ENCODE results near the gene TMEM72. TPM values are rescaled to one million over a fixed set of nuclear protein-coding genes. Genes with fewer than 3 reads are reported as not detected.
A peak's percentile ranks its signal among the peaks of the same experiment; 100 is the strongest.

Gene TMEM72
- total and polyA plus RNA-seq, 2 donors = 0.05 to 0.07 TPM

DNA sequence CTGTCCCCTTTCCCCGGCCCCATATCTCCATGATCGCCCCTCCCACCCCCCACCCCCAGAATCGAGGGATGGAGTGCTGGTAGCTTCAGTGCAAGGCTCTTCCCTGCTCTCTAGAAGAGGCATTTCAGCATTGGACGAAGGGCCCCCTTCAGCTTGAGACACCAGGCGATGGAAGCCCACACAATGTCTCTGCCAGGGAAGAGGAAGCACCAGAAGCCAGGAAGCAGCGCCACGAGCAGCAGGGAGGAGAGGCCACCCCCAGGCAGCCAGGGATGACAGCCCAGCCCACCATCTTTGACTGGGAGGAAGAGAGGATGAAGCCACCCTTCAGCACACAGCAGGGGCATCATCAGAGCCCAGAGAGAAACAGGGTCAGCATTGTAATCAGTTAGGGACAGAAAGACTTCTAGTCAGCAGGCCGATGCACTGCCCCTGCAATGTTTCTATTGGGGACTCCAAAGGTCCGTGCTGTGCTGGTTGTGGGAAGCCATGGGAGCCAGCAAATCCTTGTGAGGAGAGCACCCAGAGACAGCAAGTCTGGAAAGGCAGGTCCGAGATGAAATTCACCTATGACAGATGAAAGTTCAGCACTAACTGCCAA, 15.7 kb downstream of the TMEM72 start:
- Histone ChIP-seq H3K4me1 (ENCODE audit: control insufficient read depth in 2 of 2, insufficient read depth in 2 of 2, low read length in 2 of 2) (peaks cover 0 to 8% of the 10 kb centered on the region in 2 donors), H3K9me3 (ENCODE audit: control insufficient read depth in 2 of 2, insufficient read depth in 1 of 2, low read length in 1 of 2) (no peaks in the 10 kb centered on the region), H3K27me3 (ENCODE audit: control insufficient read depth in 2 of 2, insufficient read depth in 1 of 2, low read length in 1 of 2) (no peaks in the 10 kb centered on the region), H3K4me3 (ENCODE audit: low read length in 2 of 2) (no peak overlapping the region), H3K36me3 (ENCODE audit: control insufficient read depth in 2 of 2, insufficient read depth in 2 of 2, low read length in 1 of 2) (no peaks in the 10 kb centered on the region), H3K27ac (ENCODE audit: low read depth in 1 of 2, low read length in 1 of 2) (no peak overlapping the region)
- 82% methylated on average over 10 of the region's 10 CpGs for WGBS
- no peak for DNase-seq (ENCODE audit: low read depth in 6 of 9, low spot score in 9 of 9)

DNA sequence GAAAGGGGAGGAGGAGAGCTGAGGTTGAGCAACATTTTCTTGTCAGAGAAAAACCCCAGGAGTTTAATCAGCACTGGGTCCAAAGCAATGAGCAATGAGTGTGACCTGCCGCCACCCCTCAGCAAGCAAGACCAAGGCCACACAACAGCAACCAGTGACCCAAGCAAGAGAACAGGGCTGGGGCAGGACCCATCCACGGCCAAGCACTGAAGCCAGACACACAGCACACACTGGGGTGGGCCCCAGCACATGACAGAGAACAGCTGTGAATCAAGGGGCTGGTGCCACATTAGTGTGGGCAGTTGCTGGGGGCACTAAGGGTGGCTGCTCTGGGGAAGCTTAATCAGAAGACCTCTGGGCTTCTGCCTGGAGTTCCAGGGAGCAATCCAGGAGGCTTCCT, 16.2 kb downstream of the TMEM72 start:
- Histone ChIP-seq H3K4me1 (ENCODE audit: control insufficient read depth in 2 of 2, insufficient read depth in 2 of 2, low read length in 2 of 2) (peaks cover 0 to 9% of the 10 kb centered on the region in 2 donors), H3K36me3 (ENCODE audit: control insufficient read depth in 2 of 2, insufficient read depth in 2 of 2, low read length in 1 of 2) (no peaks in the 10 kb centered on the region), H3K4me3 (ENCODE audit: low read length in 2 of 2) (no peak overlapping the region), H3K27me3 (ENCODE audit: control insufficient read depth in 2 of 2, insufficient read depth in 1 of 2, low read length in 1 of 2) (no peaks in the 10 kb centered on the region), H3K9me3 (ENCODE audit: control insufficient read depth in 2 of 2, insufficient read depth in 1 of 2, low read length in 1 of 2) (no peaks in the 10 kb centered on the region), H3K27ac (ENCODE audit: low read depth in 1 of 2, low read length in 1 of 2) (no peak overlapping the region)
- 84% methylated on average over 2 of the region's 2 CpGs for WGBS
- no peak for DNase-seq (ENCODE audit: low read depth in 6 of 9, low spot score in 9 of 9)

DNA sequence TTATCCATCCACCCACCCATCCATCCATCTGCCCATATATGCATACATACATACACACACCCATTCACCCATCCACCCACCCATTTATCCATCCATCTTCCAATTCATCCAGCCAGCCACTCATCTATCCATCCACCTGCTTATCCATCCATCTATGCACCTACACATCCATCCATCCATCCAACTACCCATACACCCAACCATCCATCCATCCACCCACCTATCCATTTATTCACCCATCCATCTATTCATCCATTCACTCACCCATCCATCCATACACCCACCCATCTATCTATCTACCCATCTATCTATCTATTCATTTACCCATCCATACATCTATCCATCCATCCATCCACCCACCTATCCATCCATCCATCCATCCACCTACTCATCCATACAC, 17.3 kb downstream of the TMEM72 start:
- no peak for DNase-seq (ENCODE audit: low read depth in 6 of 9, low spot score in 9 of 9)
- H3K4me3 ChIP-seq (ENCODE audit: low read length in 2 of 2) = no peak overlapping the region
- H3K9me3 ChIP-seq (ENCODE audit: control insufficient read depth in 2 of 2, insufficient read depth in 1 of 2, low read length in 1 of 2) = no peaks in the 10 kb centered on the region
- no peak overlapping the region for H3K27ac ChIP-seq (ENCODE audit: low read depth in 1 of 2, low read length in 1 of 2)
- H3K27me3 ChIP-seq (ENCODE audit: control insufficient read depth in 2 of 2, insufficient read depth in 1 of 2, low read length in 1 of 2) = no peaks in the 10 kb centered on the region
- no peaks in the 10 kb centered on the region for H3K36me3 ChIP-seq (ENCODE audit: control insufficient read depth in 2 of 2, insufficient read depth in 2 of 2, low read length in 1 of 2)
- peaks cover 5 to 20% of the 10 kb centered on the region in 2 donors for H3K4me1 ChIP-seq (ENCODE audit: control insufficient read depth in 2 of 2, insufficient read depth in 2 of 2, low read length in 2 of 2)

DNA sequence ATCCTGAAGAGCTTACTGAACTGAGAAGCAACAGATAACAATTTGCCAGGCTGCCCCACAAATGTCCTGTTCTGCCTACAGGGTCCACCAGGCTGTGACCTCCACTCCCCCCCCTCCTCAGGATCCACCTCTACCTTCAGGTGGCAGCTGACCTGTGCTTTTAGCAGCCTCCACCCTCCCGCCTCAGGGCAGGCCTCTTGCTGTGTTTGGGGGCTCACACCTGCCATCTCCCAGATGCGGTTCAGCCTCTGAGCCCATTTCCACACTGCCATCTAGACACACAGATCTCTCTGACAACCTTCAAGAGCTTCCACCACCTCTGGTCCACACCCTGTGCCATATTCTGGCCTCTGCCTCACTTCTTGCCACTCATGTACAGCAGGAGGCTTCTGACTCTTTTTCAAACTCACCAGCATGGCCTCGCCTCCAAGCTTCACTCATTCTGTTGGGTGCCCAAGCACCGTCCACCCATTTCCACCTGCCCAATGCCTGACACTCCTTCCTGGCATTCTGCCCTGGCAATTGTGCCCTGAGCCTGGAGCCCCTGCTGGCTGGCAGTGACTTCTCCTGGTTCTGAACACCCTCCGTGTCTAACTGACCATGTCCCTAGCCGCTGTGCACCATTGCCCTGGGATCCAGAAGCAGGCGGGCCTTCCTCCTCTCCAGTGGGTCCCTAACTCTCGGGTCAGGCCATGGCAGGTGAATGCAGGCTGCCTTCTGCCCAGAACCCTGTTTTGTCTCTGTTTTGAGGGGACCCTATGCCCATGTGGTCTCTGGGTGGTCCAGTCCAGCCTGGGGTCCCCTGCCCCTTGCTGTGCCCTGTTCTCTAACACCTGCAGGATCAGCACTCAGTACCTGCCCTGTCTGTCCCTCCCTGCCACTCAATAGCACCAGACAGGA, 18.5 kb downstream of the TMEM72 start:
- Histone ChIP-seq H3K27me3 (ENCODE audit: control insufficient read depth in 2 of 2, insufficient read depth in 1 of 2, low read length in 1 of 2) (no peaks in the 10 kb centered on the region), H3K9me3 (ENCODE audit: control insufficient read depth in 2 of 2, insufficient read depth in 1 of 2, low read length in 1 of 2) (no peaks in the 10 kb centered on the region), H3K4me1 (ENCODE audit: control insufficient read depth in 2 of 2, insufficient read depth in 2 of 2, low read length in 2 of 2) (peaks cover 5 to 26% of the 10 kb centered on the region in 2 donors), H3K36me3 (ENCODE audit: control insufficient read depth in 2 of 2, insufficient read depth in 2 of 2, low read length in 1 of 2) (no peaks in the 10 kb centered on the region), H3K4me3 (ENCODE audit: low read length in 2 of 2) (no peak overlapping the region), H3K27ac (ENCODE audit: low read depth in 1 of 2, low read length in 1 of 2) (no peak overlapping the region)
- 84% methylated on average over 8 of the region's 8 CpGs for WGBS
- no peak for DNase-seq (ENCODE audit: low read depth in 6 of 9, low spot score in 9 of 9)

DNA sequence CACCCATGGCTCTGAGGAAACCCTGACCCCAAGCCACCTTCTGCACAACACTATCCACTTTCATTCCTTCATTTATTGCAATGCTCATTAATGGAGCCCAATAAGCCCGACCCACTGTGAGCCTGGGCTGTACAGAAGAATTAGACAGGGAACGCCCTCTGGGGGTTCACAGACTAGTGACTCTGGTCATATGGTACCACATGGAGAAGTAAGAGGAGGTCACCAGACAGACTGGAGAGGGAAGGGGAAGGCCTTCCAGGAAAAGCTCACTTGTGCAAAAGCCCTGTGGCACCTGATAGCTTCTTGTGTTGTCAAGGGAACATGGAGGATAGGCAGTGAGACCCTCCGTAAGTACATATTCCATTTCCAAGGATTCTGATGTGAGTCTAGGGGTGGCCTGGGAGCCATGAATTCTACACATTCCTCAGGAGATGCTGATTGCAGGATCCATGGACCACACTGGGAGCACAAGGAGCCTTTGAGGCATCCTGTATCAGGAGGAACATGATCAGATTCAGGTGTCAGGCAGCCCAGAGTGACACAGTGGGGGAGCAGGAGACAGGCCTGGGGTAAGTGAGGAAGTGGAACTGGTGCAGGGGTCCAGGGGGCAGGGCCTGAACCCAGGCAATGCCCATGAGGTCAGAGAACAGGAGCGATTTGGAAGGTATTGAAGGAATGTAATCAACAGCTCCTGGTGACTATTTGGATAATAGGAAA, 19.9 kb downstream of the TMEM72 start:
- no peaks in the 10 kb centered on the region for H3K36me3 ChIP-seq (ENCODE audit: control insufficient read depth in 2 of 2, insufficient read depth in 2 of 2, low read length in 1 of 2)
- H3K4me3 ChIP-seq (ENCODE audit: low read length in 2 of 2) = no peak overlapping the region
- no peak for DNase-seq (ENCODE audit: low read depth in 6 of 9, low spot score in 9 of 9)
- no peak overlapping the region for H3K27ac ChIP-seq (ENCODE audit: low read depth in 1 of 2, low read length in 1 of 2)
- H3K27me3 ChIP-seq (ENCODE audit: control insufficient read depth in 2 of 2, insufficient read depth in 1 of 2, low read length in 1 of 2) = no peaks in the 10 kb centered on the region
- peaks cover 14 to 36% of the 10 kb centered on the region in 2 donors for H3K4me1 ChIP-seq (ENCODE audit: control insufficient read depth in 2 of 2, insufficient read depth in 2 of 2, low read length in 2 of 2)
- peaks cover 0 to 6% of the 10 kb centered on the region in 2 donors for H3K9me3 ChIP-seq (ENCODE audit: control insufficient read depth in 2 of 2, insufficient read depth in 1 of 2, low read length in 1 of 2)
- 96% methylated on average over 4 of the region's 4 CpGs for WGBS

DNA sequence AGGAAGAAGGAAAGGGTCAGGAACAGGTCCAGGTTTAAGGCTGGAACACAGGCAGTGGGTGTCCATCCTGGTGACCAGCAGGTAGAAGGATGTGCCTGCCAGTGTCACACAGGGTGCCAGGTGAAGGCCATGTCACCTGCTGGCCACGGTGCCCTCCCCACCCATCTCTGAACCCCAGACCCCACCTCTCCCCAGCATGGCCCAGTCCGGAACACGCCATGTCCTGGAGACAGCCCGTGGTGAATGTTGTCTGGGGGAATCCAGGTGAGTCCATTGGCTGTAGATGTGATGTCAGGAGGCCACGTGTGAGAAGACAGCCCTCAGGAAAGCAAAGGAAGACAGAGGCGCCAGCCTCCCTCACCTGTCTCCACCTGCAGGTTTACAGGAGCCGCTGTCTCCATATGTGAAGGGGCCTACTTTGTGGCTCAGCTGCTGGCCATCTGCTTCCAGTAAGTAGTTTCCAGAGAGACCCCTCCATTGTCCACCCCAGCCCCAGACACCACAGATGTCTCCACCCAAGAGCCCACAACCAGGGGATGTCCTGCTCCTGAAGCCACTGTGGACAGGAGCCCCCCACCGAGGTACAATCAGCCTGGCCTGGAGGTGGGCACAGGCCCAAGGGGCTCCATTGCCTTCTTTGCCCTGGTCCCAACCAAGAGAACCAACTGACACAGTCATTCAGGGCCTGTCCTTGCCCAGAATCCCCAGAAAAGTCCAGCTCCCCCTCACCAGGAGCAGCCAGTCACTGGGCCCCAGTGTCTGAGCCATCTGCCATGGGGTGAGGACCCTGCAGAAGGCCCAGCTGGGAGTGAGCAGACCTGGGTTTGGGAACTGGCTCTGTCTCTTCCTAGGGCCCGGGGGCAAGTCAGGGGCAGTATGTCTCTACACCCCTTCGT, 20.7 kb downstream of the TMEM72 start:
- Histone ChIP-seq H3K9me3 (ENCODE audit: control insufficient read depth in 2 of 2, insufficient read depth in 1 of 2, low read length in 1 of 2) (peaks cover 0 to 6% of the 10 kb centered on the region in 2 donors), H3K27ac (ENCODE audit: low read depth in 1 of 2, low read length in 1 of 2) (no peak overlapping the region), H3K27me3 (ENCODE audit: control insufficient read depth in 2 of 2, insufficient read depth in 1 of 2, low read length in 1 of 2) (no peaks in the 10 kb centered on the region), H3K4me3 (ENCODE audit: low read length in 2 of 2) (no peak overlapping the region), H3K36me3 (ENCODE audit: control insufficient read depth in 2 of 2, insufficient read depth in 2 of 2, low read length in 1 of 2) (no peaks in the 10 kb centered on the region), H3K4me1 (ENCODE audit: control insufficient read depth in 2 of 2, insufficient read depth in 2 of 2, low read length in 2 of 2) (peaks cover 19 to 44% of the 10 kb centered on the region in 2 donors)
- 97% methylated on average over 10 of the region's 10 CpGs for WGBS
- no peak for DNase-seq (ENCODE audit: low read depth in 6 of 9, low spot score in 9 of 9)

DNA sequence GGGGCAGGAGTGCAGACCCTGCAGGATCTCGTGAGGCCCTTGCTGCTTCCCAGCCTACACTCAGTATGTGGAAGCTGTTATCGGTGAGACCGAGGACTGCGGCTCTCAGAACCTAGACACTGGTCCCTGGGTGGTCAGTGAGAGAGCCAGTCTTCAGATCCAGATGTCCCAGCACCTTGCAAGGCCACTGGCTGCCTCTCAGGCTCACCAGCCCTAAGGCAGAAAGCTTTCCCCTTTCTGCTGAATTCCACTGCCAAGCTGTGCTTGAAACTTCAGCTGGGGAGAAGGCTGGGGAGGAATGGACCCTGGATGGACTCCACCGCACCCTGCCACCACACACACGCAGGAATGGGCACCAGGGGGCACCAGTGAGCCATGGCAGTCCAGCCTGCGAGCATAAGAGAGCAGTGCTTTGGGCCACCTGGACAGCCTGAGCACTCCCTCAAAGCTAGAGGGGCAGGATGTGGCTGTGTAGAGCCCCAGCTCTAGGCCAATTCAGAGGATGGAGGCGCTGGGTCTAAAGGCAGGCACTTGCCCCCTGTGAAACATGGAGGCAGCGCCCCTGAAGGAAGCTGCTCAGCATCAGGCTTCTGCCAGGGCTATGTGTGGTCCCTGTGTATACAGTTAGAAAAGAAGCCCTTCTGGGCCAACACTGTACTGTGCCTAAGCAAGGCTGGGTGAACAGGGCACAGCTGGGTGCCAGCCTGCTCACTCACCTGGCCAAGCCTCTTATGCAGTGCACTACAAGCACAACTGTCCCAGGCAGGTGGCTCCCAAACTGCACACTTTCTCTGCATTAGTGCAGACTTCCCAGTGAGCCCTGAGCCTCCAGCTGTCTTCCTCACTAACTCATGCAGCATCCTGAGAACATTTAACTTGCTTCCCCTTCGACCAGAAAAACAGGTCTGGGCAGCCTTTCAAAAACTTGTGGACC, 21.6 kb downstream of the TMEM72 start:
- Histone ChIP-seq H3K4me3 (ENCODE audit: low read length in 2 of 2) (no peak overlapping the region), H3K27ac (ENCODE audit: low read depth in 1 of 2, low read length in 1 of 2) (no peak overlapping the region), H3K4me1 (ENCODE audit: control insufficient read depth in 2 of 2, insufficient read depth in 2 of 2, low read length in 2 of 2) (peaks cover 19 to 45% of the 10 kb centered on the region in 2 donors), H3K36me3 (ENCODE audit: control insufficient read depth in 2 of 2, insufficient read depth in 2 of 2, low read length in 1 of 2) (no peaks in the 10 kb centered on the region), H3K27me3 (ENCODE audit: control insufficient read depth in 2 of 2, insufficient read depth in 1 of 2, low read length in 1 of 2) (no peaks in the 10 kb centered on the region), H3K9me3 (ENCODE audit: control insufficient read depth in 2 of 2, insufficient read depth in 1 of 2, low read length in 1 of 2) (peaks cover 0 to 6% of the 10 kb centered on the region in 2 donors)
- 51% methylated on average over 10 of the region's 10 CpGs for WGBS
- DNase-seq (ENCODE audit: low read depth in 6 of 9, low spot score in 9 of 9) = peak; percentile 61 to 91 (median 80)
